ENCODE measurements around the gene PACC1. TPM values are rescaled to one million over a fixed set of nuclear protein-coding genes. Genes with fewer than 3 reads are reported as not detected.

The PACC1 gene
- total and polyA plus RNA-seq, 8 donors: 1.7 to 3.4 (median 3.2) TPM

GRCh38 chr1:212442408-212442807, 27.7 kb upstream of the PACC1 start:
- Histone ChIP-seq H3K27me3 (no peaks in the 10 kb centered on the region), H3K4me3 (no peak overlapping the region), H3K36me3 (peaks cover 0 to 8% (median 0%) of the 10 kb centered on the region in 3 donors), H3K9me3 (no peaks in the 10 kb centered on the region), H3K4me1 (no peaks in the 10 kb centered on the region), H3K27ac (no peak overlapping the region)
- no peak for ATAC-seq
- intact Hi-C loops (cut with DNase I): no loop called here
- DNase-seq: no peak
- no peak for FAIRE-seq
- WGBS, 2 donors: 96 to 100% methylated on average over 5 of the region's 5 CpGs
- no peak for TF ChIP-seq CTCF (IDR thresholded peaks at IDR 0.05)

GRCh38 chr1:212440419-212440818, 25.7 kb upstream of the PACC1 start:
- intact Hi-C loops (cut with DNase I): no loop called here
- WGBS, 2 donors: 76 to 88% methylated on average over 9 of the region's 9 CpGs
- FAIRE-seq: no peak

GRCh38 chr1:212438831-212439237, 24.1 kb upstream of the PACC1 start:
- no peak for FAIRE-seq

More at GRCh38 chr1:212440419-212440818, 25.7 kb upstream of the PACC1 start:
- no peak for DNase-seq
- Histone ChIP-seq H3K9me3 (no peaks in the 10 kb centered on the region), H3K27ac (no peak overlapping the region), H3K27me3 (no peaks in the 10 kb centered on the region), H3K36me3 (no peaks in the 10 kb centered on the region), H3K4me1 (no peaks in the 10 kb centered on the region), H3K4me3 (no peak overlapping the region)
- TF ChIP-seq CTCF (IDR thresholded peaks at IDR 0.05): no peak
- ATAC-seq: no peak

GRCh38 chr1:212437179-212437798, 22.6 kb upstream of the PACC1 start:
- FAIRE-seq (no peak), DNase-seq (no peak), ATAC-seq (no peak)
- TF ChIP-seq CTCF (IDR thresholded peaks at IDR 0.05): no peak
- WGBS, 2 donors: 87 to 93% methylated on average over 4 of the region's 4 CpGs
- H3K27me3 ChIP-seq: no peaks in the 10 kb centered on the region
- intact Hi-C loops (cut with DNase I): no loop called here
- no peak overlapping the region for H3K27ac ChIP-seq
- no peaks in the 10 kb centered on the region for H3K36me3 ChIP-seq
- H3K4me3 ChIP-seq: no peak overlapping the region
- no peaks in the 10 kb centered on the region for H3K4me1 ChIP-seq
- no peaks in the 10 kb centered on the region for H3K9me3 ChIP-seq

More at GRCh38 chr1:212438831-212439237, 24.1 kb upstream of the PACC1 start:
- no peak overlapping the region for H3K4me3 ChIP-seq
- no peaks in the 10 kb centered on the region for H3K27me3 ChIP-seq
- DNase-seq: no peak
- no peaks in the 10 kb centered on the region for H3K4me1 ChIP-seq
- H3K27ac ChIP-seq: no peak overlapping the region
- no peaks in the 10 kb centered on the region for H3K9me3 ChIP-seq
- TF ChIP-seq CTCF (IDR thresholded peaks at IDR 0.05): no peak
- intact Hi-C loops (cut with DNase I): no loop called here
- ATAC-seq: no peak
- no peaks in the 10 kb centered on the region for H3K36me3 ChIP-seq
- whole genome bisulfite sequencing, 2 donors: 92 to 98% methylated on average over 2 of the region's 2 CpGs

GRCh38 chr1:212434992-212435391, 20.3 kb upstream of the PACC1 start:
- no peak for DNase-seq

More at GRCh38 chr1:212434992-212435391, 20.3 kb upstream of the PACC1 start:
- no peaks in the 10 kb centered on the region for H3K36me3 ChIP-seq
- H3K27ac ChIP-seq: no peak overlapping the region
- no peak for ATAC-seq
- no peaks in the 10 kb centered on the region for H3K27me3 ChIP-seq
- intact Hi-C loops (cut with DNase I): no loop called here
- peaks cover 0 to 3% (median 0%) of the 10 kb centered on the region in 3 donors for H3K4me1 ChIP-seq
- no peak overlapping the region for H3K4me3 ChIP-seq
- no peaks in the 10 kb centered on the region for H3K9me3 ChIP-seq
- no peak for FAIRE-seq
- TF ChIP-seq CTCF (IDR thresholded peaks at IDR 0.05): no peak
- WGBS, 2 donors: 97% methylated on average over 4 of the region's 4 CpGs
